ENCODE measurements around the gene JAZF1.

The JAZF1 gene

DNA sequence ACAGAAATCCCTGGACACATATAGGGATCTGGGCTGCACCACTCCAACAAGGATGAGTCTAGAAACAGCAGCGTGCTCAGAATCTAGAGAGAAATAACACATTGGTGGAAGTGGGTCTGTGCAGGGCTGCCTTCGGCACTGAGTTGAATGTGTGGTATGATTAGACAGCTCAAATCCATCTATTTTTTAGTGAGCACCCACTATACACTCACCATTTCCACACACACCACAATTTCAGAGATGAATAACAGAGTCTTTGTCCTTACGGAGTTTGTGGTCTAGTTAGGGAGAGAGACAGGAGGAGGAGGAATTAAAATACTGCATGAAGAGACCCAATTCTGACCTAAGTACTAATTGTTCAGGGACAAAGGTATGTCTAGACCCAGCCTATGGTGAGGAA lies 44.2 kb downstream of the JAZF1 start:
- no peak for DNase-seq (ENCODE audit: low spot score)

DNA sequence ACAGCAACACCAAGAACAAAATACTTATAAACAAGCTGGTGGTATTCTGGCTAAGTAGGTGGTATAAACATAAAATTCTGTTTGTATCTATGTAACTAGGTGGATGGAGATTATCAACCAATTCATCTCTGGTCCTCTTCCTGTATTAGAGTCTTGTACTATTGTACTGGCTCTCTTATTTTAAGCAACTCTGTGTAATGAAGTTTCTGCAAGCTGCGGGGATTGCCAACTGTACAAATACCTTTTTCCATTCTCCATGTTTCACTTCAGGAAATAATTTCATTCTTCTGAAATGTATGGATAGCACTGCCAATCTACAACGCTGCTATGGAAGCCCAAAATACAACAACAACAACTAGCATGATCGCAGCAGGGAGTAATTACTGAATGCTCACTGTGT lies 44.8 kb downstream of the JAZF1 start:
- no peak for DNase-seq (ENCODE audit: low spot score)

DNA sequence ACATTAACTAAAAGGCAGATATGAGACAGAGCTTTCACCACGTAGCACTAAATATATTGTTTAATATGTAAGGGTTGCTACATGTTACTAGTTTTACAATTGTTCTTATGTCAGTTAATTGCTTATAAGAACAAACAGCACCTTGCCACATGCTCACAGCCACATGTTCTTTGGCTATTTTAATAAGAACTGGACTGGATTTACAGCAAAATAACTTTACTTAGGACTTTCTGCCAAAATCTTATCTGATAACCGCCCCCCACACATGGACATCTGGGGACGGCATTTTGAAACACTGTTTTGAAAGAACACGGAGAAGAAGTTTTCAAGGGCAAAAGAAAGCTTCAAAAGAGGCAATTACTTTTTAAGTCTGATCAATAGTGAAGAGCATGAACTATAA lies 45.3 kb downstream of the JAZF1 start:
- DNase-seq (ENCODE audit: low spot score): no peak

DNA sequence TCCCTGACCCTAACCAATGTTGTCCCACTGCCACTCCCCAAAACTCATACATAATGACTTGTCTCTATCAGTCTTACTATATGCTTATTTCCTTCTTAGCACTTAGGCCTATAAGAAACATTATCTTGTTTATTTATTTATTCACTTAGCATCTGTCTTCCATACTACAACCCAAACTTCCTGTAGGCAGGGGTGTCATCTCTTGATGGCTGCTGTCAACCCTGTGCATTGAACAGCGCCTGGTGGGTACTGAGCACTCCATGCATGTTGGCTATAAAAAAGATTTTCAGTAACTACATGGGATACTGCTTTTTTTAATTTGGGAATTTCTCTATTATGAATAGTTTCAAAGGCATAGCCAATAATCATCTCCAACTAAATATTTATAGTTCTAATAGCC lies 46.7 kb downstream of the JAZF1 start:
- no peak for DNase-seq (ENCODE audit: low spot score)

DNA sequence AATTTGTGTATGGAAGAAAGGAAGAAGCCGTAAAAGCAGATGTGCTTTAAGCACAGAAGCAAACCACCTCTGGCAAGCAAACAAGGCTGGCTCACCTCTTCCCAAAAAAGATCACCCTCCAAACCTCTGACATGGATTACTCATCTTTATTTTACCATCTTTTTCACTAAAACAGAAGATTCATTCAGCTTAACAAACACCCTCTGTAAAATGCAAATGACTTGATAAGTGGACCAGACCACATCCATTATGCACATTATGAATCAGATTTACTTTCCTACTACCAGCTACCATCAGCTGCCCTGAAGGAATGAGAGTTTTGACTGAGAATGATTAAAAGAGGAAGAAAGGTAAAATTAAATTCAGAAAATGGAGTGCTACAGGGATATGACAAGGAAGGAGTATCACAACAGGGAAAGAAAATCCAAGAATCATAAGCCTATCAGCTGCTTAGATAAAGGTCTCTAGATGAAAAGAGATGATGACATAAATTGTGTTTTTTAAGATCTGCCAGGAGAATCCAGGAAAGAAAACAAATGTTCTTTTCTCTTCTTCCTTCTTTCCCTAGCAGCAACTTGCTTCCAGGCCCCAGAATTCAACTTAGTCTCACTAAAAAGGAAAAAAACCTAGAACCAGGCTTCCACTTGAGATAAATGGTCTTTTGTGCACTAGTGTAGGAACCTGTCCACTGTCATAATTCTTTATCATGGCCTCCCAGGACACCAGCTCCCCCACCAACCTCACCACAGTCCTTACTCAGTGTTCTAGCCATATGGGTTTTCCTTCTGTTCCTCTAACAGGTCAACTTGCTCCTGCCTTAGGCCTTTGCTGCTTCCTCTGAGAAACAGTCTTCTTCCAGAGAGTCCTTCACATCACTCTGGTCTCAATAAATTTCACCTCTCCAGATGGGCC lies 47.4 kb downstream of the JAZF1 start:
- DNase-seq (ENCODE audit: low spot score): no peak

DNA sequence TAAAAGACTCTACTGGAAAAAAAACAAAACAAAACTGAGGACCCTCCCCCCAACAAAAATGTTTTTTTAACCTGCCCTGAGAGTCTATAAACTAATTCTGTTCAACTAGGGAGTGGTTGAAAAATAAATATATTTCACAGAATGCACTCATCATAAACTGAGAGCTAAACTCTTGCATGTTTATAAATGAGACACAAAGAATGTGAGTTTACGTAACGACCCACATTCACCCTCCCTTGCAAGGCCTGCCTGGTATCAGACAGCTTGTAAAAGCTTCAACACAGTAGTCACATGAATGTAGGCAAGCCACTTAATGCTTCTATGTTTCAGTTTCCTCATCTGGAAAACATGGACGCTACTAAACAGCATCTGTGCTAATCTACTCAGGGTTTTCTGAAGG lies 50.3 kb downstream of the JAZF1 start:
- no peak for DNase-seq (ENCODE audit: low spot score)

DNA sequence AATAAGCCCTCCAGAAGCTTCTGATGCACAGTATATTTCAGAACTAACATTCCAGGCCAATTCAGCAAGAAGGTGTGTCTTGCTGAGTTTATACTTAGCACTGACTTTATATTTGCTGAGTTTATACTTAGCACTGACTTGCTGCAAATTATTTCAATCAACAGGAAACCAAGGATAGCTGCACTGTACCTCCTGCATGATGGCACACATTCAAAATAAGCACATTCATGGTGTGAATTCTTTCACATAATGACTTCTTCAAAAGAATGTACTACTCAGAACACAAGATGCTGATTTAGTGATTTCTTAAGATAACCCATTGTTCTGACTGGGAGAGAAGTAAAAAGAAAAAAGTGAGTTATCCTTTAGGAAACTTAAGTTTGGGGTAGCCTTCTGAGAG lies 52.0 kb downstream of the JAZF1 start:
- DNase-seq (ENCODE audit: low spot score): no peak

DNA sequence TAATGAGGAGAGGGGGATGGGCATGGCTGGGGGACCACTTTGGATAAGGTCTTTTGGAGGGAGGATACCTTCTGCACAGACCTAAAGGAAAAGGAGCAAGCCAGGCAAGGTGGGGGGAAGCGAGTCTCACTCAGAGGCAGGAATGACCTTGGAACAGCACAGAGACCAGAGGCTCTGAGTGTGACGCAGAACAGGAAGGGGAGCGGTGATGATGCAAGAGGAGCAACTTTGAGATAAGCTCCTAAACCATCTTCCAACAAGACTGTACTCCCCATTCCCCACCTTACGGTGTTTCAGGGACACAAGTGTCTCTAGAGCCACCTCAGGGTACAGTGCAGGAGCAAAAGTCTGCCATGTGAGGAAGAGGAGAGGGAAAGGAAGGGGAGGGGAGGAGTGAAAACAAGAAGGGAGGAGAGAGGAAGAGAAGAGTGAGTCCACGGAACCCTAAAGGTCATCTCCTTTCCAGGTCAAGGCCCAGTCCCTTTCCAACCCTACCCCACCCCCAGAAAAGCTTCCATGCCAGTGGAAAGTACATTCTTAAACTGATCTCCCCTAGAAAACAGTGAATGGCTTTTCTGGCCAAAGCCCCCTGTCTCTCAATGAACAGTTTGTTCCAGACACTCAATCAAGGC lies 54.1 kb downstream of the JAZF1 start:
- DNase-seq (ENCODE audit: low spot score): no peak

DNA sequence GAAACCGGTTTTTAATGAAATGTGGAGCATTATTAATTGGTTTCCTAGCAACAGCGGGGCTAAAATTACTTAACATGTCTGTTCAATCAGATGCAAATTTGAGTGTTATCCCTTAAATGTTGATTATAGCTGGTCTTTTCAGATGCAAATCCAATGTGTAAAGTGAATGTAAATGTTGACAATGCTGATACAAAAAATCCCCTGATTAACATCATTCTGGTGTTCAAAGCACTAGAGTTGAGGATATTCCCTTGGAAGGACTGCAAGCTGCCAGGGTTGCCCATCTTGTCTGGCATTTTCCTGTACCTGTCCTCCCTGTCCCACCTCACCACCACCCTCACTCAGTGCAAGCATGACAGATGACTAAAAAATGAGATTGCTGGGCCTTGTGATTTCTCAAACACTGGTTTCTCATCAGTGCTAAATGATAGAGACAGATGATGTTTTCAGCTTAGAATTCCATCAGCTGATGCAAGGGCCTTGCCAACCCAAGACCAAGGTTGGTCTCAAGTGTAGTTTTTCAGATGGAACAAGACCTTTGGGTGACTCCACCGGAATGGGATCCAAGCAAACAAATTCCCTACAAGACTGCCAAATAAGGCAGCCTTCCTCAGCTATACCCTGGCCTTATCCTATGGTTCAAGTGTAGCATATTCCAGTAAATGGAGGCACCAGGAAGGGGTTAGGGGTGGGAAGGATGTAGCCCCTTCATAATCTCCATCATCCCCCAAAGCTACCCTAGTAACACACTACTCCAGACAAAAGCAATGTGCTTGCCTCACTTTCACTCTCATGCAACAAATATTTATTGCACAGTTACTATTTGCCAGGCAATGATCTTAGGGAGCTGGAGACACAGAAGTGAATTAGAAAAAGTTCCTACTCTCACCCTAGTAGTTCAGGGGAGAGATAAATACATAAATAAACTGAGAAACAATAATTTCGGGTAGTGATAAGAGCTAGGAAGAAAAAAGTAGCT lies 54.9 kb downstream of the JAZF1 start:
- DNase-seq (ENCODE audit: low spot score): no peak

DNA sequence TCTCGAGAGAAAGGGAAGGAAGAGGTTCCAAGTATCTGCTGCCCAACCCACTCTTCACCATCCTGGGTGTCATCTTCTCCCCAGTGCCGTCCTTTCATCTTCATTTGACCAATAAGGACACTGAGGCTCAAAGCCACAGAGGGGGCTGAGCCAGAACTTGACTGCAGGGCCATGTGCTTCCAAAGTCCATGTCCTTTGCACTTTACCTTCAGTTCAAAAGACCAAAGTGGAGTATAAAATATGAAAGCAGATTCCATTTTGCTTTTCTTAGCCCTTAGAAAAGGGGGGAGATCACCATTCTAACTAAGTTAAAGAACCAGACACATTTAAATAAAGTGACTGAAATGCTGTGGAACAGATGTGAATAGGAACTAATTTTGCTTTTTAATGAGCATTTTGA lies 56.2 kb downstream of the JAZF1 start:
- DNase-seq (ENCODE audit: low spot score): no peak

DNA sequence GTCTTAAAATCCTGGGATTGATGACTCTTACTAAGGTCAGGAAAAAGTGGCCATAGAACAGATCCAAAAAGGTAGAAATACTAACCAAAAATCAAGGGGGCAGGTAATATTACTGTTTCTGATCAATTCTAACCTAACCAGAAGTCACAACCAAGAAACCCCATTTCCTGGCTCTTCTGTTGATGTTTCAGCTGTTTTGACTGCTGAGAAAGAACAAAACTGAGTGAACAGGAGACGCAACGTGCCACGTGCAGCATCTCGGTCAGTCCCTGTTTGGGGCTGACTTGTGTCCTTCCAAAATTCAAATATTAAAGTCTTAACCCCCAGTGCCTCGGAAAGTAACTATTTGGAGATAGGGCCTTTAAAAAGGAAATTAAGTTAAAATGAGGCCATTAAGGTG lies 56.8 kb downstream of the JAZF1 start:
- no peak for DNase-seq (ENCODE audit: low spot score)

DNA sequence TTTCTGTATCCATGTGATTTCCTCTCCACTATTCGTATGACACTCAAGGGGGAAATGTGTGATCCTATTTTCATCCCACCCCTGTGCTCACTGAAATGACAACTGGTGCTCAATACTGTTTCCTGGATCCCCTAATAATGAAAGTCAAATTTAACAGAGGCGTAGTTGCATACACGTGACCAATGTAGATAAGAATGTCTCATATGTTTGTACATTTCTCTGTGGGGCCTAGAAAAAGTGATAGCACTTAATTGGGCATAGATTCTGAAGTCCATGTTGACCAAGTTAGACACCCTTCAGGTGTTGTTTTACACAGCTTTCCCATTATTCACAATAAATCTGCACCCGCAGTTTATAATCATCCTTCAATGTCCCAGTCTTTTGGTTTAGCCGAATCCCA lies 59.1 kb downstream of the JAZF1 start:
- no peak for DNase-seq (ENCODE audit: low spot score)

DNA sequence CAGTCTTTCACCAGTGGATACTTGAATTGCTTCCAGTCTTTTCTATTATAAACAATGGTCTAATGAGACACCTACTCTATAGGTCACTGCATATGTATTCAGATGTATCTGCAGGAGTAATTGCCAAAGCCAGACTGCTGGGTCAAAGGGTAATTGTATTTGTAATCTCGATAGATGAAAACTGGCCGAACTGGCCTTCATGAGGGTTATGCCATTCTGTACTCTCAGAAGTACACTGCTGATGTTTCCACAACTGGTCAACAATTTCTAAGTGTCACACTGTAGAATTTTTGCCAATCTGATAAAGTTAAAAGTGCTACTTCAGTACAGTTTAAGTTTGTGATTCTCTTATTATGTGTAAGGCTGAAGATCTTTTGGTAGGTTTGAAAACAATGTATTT lies 64.6 kb downstream of the JAZF1 start:
- no peak for DNase-seq (ENCODE audit: low spot score)

DNA sequence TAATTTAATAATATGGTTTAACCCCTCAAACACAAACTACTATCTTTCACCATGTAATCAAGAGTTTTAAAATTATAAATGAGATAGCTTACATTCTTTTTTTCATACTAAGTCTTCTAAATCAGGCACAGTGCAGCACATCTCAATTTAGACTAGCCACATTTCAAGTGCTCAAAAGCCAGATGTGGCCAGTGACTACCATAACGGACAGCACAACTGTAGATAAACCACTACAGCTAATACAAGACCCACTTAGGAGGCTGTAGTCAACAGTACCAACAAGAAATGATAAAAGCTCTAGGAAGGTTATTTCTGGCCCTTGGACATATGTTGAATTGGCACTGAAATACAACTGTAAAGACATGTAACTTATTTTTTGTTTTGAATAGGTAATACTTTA lies 65.3 kb downstream of the JAZF1 start:
- no peak for DNase-seq (ENCODE audit: low spot score)

DNA sequence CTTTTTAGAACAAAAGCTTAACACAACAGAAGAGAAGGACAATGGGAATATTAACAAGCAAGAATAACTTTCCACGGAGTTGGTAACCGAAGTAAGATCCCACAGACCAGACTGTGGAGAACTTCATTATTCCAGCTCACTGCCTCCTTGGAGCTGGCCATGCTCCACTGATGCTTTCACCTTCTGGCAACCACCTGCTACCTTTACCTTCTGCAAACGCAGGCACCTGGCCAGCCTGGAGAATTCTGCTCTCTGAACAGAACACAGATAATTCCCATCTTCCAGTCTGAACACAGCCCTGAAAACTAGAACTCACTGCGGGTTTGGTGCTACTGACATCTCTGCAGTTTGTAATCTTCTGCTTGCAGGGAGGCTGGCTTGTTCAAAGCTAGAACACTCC lies 66.5 kb downstream of the JAZF1 start:
- no peak for DNase-seq (ENCODE audit: low spot score)

DNA sequence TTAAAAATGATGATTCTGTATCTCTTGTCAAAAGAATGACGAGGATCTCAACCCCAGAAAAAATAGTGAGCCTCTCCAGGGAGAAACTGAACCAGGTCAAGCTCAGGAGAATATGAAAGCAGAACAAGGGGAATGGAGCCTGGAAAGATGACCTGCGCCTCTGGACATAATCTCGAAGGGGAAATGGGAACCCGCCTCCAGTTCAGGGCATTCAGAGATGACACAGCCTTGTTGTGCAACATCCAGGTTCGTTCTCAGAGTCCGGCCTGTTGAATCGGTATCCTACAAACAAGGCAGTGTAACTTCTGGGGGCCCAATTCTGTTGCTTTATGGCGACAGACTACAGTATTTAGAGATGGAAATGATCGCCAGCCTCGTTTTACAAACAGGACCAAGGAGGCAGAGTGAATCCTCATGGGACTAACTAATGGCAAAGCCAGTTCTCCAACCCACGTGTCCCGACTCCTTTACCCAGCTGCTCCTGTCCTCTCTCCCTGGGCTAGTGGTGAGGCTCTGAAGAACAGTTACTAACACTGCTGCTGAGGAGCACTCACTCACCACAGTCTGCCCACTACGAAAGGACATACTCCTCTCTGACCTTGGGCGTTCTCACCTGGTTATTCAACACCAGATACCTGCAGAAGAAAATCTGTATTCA lies 67.6 kb downstream of the JAZF1 start:
- DNase-seq (ENCODE audit: low spot score): no peak

DNA sequence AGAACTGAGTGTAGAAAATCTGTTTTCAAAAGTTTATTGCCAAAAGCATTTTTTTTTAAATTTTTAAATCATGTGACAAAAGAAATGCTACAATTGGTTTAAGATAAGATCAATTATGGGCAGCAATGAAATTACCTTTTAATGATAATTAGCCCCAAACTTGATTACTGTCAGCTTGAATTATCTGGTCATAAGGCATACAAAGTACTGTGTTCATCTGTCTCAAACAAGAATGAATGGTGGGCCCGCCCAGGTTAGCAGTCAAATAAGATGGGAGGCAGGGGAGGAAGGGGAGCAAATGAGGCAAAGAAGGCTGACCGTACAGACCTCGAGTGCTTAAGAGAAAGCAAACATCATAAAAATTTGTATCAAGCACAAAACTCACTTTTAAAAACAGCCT lies 68.1 kb downstream of the JAZF1 start:
- no peak for DNase-seq (ENCODE audit: low spot score)

DNA sequence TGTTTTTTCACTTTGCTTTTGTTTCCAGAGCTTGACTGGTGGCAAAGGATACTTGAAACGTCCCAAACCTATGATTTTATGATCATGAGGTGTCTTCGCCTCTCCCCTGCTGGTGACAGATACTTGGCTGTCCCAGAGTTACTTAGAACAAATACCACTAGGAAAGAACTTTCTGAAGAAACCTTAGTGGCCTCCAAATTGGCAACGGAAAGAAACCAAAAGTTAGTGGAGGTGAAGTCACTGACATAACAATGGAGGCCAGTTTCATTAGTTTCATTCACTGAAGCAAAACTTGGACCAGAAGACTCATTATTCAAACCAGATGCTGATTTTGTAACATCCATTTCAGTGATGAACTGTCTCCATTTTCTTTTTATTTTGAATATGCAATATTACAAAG lies 68.6 kb downstream of the JAZF1 start:
- DNase-seq (ENCODE audit: low spot score): no peak

DNA sequence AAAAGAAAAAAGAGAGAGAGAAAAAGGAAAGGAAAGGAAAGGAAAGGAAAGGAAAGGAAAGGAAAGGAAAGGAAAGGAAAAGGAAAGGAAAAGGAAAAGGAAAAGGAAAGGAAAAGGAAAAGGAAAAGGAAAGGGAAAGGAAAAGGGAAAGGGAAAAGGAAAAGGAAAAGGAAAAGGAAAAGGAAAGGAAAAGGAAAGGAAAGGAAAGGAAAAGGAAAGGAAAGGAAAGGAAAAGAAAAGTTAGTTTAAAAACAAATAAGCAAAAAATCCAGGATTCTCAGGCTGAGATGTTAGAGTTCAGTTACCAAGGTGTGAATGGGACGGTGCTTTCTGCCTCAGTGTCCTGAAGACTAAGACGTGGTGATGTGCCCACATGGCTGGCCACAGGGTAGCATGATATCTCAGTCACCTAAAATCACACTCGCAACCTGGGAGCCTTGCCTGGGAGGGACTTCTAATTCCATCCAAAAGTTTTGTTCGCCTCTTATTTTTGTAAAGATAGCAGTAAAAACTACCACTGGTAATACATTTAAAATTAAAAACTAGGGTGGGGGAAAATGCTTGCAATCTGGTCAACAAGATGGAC lies 70.1 kb downstream of the JAZF1 start:
- DNase-seq (ENCODE audit: low spot score): no peak

DNA sequence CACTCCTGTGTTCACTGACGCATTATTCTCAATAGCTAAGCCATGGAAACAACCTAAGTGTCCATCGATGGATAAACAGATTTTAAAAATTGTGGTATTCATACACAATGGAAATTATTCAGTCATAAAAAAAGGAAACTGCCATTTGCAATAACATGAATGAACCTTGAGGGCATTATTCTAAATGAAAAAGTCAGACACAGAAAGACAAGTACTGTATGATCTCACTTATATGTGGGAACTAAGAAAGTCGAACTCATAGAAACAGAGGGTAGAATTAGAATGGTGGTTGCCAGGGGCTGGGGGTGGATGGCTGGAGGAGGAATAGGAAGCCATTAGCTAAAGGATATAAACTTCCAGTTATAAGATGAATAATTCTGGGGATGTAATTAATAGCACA lies 71.8 kb downstream of the JAZF1 start:
- DNase-seq (ENCODE audit: low spot score): no peak

DNA sequence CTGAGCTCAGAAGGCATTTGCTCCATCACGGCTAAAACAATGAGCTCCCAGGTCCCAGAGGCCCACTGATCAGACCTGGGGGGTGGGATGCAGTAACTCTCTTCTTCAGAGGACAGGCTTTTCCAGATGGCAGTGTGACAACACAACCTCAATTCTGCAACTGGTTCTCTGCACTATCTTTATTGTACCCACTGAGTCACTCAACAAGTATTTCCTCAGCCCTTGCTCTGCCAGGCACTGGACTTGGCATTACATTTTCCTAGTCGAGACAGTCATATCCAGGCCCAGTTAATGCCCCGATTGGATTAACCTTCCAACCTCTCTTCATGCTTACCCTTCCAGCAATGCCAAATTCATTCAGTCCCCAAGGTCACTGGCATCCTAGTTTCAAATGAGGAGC lies 72.6 kb downstream of the JAZF1 start:
- no peak for DNase-seq (ENCODE audit: low spot score)

All from RKO (cell line).